GM12878 (cell line): ENCODE results near the gene KLK3. TPM values are rescaled to one million over a fixed set of nuclear protein-coding genes. Genes with fewer than 3 reads are reported as not detected.

Experiments
- BMI1 ChIP-seq: fragments of 450-650 bp; IDR thresholded peaks from 2 replicates; pipeline ENCODE4 v1.6.1; 2016; ENCODE audit warnings: mild to moderate bottlenecking, moderate library complexity, borderline replicate concordance
- CREM ChIP-seq: IDR thresholded peaks from 2 replicates; pipeline ENCODE4 v1.6.1; 2014; ENCODE audit warnings: antibody characterized with exemption, low read depth
- ESRRA ChIP-seq: IDR thresholded peaks from 2 replicates; pipeline ENCODE4 v1.6.1; 2012; ENCODE audit warnings: mild to moderate bottlenecking, low read length, improper control_type of control experiment
- JUND ChIP-seq: IDR thresholded peaks from 2 replicates; pipeline ENCODE4 v1.6.1; 2012; ENCODE audit warnings: low read depth, mild to moderate bottlenecking, low read length, improper control_type of control experiment, moderate library complexity
- PRDM15 ChIP-seq: fragments of 450-650 bp; formaldehyde crosslinking; IDR thresholded peaks from 2 replicates; pipeline ENCODE4 v1.4.0; 2020; ENCODE audit warnings: mild to moderate bottlenecking, moderate library complexity
- YY1 ChIP-seq: IDR thresholded peaks from 2 replicates; pipeline ENCODE4 v1.6.1; 2011; ENCODE audit warnings: low read depth, mild to moderate bottlenecking, low read length
- polyA plus RNA-seq, 11 experiments: library from polyadenylated mRNA; depleted of rRNA in 4 of 11; unstranded in 6 of 11; stranded (reverse) in 5 of 11; fragments of >200 nt; fragmentation: Nextera tagmentation in 4 of 11; fragmentation: Illumina TruSeq in 1 of 11; extraction: Ambion mirVana in 4 of 11; extraction: Trizol in 1 of 11; gene quantifications; 1 replicate in 1 of 11; 2 replicates in 10 of 11; pipeline versions ENCODE4 v1.2.1 to v1.2.3, GENCODE V29; 2011 to 2016; ENCODE audit warnings: inconsistent platforms in 2 of 11, missing spikeins in 2 of 11, low read depth in 1 of 11
- total RNA-seq, 4 experiments: library from RNA; depleted of rRNA in 3 of 4; stranded (reverse); fragments of >200 nt in 3 of 4; fragmentation: Illumina TruSeq in 1 of 4; extraction: Trizol in 1 of 4; gene quantifications; 2 replicates each; pipeline versions ENCODE4 v1.2.1 to v1.2.3, GENCODE V29; 2013 to 2021
- TF ChIP-seq, protein P1 (sequence below): IDR thresholded peaks from 2 replicates; pipeline ENCODE4 v1.6.1; 2011; ENCODE audit warnings: borderline replicate concordance, low read depth, mild to moderate bottlenecking, moderate library complexity, low read length; ENCODE audit not compliant: insufficient read depth, poor library complexity, severe bottlenecking

The KLK3 gene
- total and polyA plus RNA-seq, 10 of the 15 experiments (the other 5 are each of a cell fraction or from before 2014, with no cell fraction given): 0.31 TPM; not detected in 9

DNA sequence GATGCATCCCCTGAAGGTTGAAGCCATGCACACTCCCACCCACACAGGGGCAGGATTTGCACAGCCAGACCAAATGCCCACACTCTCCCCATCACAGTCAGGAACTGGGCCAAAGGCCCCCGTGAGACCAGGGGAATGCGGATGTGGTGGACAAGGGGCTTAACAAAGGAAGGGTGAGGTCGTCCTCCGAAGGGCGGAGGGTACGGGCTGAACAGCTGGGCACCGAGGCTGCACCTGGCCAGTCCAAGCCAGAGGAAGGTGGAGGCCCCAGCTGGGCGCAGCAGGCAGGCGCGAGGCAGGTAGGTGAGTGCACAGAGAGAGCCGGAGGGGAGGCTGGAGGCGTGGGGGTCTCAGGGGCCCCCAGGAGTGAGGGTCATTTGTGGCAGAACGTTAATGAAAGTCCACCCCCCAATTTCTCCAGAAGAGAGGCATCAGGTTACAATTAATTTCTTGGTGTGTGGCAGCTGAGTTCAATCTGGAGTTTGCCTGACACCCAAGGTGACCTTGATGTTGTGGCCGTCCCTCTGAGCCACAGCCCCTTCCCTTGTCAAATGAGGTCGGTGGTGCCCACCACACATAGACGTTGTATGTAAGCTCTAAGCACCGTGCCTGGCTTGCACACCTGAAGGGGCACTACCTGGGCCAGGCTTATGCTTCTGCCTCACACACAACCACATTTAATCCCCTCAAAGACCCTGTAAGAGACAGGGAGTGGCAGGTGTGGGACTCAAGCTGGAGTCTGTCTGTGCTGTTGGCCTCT is 24.3 kb upstream of the KLK3 start (continued):
- TF ChIP-seq PRDM15 (CRISPR knock-in tag) (no peak), BMI1 (no peak), JUND (no peak), YY1 (no peak), ESRRA (no peak), CREM (no peak)
- TF ChIP-seq, protein P1, sequence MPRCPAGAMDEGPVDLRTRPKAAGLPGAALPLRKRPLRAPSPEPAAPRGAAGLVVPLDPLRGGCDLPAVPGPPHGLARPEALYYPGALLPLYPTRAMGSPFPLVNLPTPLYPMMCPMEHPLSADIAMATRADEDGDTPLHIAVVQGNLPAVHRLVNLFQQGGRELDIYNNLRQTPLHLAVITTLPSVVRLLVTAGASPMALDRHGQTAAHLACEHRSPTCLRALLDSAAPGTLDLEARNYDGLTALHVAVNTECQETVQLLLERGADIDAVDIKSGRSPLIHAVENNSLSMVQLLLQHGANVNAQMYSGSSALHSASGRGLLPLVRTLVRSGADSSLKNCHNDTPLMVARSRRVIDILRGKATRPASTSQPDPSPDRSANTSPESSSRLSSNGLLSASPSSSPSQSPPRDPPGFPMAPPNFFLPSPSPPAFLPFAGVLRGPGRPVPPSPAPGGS: no peak
- TF ChIP-seq, all 136 proteins: peak for 0
